ENCODE data around the gene CARNS1. TPM values are rescaled to one million over a fixed set of nuclear protein-coding genes. Genes with fewer than 3 reads are reported as not detected.

CARNS1 gene
- total RNA-seq, 1 experiment from 2014 or later = 1.3 TPM

DNA sequence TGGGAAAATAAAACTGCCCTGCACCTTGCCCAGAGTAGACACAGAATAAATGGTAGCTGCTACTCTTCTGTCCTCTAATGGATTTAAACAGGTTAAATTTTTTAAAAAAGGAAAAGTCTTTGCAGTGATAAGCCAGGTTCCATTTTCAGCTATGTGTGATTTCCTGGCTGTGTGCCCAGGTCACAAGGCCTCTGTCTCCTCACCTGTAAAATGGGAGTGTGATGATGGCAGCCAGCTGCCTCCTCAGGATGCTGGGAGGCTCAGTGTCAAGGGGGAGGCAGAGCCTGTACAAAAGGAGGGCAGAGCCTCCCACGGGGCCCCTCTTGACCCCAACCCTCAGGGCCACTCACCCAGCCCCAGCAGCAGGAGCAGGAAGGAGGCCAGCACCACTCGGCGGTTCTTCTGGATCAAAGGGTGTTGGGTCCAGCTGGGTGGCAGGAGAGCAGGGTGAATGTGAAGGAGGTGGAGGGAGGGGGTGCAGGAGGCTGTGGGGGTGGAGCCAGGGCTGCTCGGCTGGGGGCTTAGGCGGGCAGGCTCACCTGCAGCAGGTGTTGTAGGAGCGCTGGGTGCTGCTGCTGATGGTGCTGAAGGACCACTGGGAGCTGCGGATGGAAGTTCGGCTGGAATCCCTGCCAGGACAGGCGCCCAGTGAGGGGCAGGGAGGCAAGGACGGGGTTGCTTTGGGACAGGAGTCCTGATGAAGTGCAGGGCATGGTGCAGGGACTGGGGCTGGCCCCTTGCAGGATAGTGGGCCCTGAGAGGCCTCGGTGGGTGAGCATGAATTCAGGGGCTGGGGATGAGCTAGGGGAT is 51.7 kb downstream of the CARNS1 start:
- ChIA-PET POLR2A (interaction anchor here (0.5 to 1.7 kb wide), 4 partner anchors 24 to 165 kb away, joined by 3 to 8 read pairs (median 4); partner anchors contain the start of genes CORO1B and PPP1CA), CTCF (interaction anchor here (0.6 to 2.8 kb wide), 8 partner anchors 31 to 183 kb away, joined by 3 to 28 read pairs (median 5); partner anchors contain the start of genes PITPNM1 and PPP1CA)
- DNase-seq (ENCODE audit: low spot score) (no peak), ATAC-seq (no peak)
- peaks cover 23% of the 10 kb centered on the region for H3K4me1 Mint-ChIP-seq
- peak overlapping the region; percentile 87 for H3K4me3 Mint-ChIP-seq
- no peak overlapping the region; the same call in 1 of the 2 replicates for H3K27ac Mint-ChIP-seq
- TF ChIP-seq, protein P1, sequence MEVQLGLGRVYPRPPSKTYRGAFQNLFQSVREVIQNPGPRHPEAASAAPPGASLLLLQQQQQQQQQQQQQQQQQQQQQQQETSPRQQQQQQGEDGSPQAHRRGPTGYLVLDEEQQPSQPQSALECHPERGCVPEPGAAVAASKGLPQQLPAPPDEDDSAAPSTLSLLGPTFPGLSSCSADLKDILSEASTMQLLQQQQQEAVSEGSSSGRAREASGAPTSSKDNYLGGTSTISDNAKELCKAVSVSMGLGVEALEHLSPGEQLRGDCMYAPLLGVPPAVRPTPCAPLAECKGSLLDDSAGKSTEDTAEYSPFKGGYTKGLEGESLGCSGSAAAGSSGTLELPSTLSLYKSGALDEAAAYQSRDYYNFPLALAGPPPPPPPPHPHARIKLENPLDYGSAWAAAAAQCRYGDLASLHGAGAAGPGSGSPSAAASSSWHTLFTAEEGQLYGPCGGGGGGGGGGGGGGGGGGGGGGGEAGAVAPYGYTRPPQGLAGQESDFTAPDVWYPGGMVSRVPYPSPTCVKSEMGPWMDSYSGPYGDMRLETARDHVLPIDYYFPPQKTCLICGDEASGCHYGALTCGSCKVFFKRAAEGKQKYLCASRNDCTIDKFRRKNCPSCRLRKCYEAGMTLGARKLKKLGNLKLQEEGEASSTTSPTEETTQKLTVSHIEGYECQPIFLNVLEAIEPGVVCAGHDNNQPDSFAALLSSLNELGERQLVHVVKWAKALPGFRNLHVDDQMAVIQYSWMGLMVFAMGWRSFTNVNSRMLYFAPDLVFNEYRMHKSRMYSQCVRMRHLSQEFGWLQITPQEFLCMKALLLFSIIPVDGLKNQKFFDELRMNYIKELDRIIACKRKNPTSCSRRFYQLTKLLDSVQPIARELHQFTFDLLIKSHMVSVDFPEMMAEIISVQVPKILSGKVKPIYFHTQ (CRISPR knock-in tag; IDR thresholded peaks at IDR 0.05) = no peak
- TF ChIP-seq, protein P2, sequence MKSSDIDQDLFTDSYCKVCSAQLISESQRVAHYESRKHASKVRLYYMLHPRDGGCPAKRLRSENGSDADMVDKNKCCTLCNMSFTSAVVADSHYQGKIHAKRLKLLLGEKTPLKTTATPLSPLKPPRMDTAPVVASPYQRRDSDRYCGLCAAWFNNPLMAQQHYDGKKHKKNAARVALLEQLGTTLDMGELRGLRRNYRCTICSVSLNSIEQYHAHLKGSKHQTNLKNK (CRISPR knock-in tag; IDR thresholded peaks at IDR 0.05) = 0 out of 2 replicates have a peak, but pooled peaks have one; percentile 4
- H3K36me3 Mint-ChIP-seq = no peaks in the 10 kb centered on the region
- peaks cover 11% of the 10 kb centered on the region for H3K27me3 Mint-ChIP-seq (ENCODE audit: low read depth)
- H3K9me3 Mint-ChIP-seq = no peaks in the 10 kb centered on the region

DNA sequence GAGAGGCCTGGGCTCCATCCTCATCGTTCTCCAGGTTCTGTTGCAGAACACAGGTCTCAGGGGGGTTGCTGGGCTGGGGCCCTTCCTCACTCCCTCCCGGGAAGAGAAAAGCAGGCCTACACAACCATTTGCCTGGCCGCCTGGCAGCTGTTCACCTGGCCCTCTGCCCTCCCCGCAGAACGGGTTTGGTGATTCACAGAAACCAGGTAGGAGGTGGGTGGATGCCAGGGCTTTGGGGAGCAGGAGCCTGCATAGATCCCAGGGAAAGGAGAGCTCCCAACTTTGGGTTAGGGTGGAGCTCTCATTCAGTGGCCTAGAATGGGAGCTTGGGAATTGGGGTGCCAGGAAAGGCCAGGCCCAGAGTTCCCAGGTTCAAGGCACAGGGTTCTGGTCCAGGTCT is 52.6 kb downstream of the CARNS1 start:
- CTCF ChIA-PET = interaction anchor here (0.6 to 2.8 kb wide), 16 partner anchors 7 to 146 kb away, joined by 3 to 28 read pairs (median 4); partner anchors contain the start of genes CLCF1, PITPNM1, POLD4 and PPP1CA
- POLR2A ChIA-PET = interaction anchor here (0.8 to 1.7 kb wide), 9 partner anchors 9 to 163 kb away, joined by 3 to 8 read pairs (median 3); partner anchors contain the start of genes AIP, CORO1B, PPP1CA and RPS6KB2
- peak overlapping the region; percentile 87 for H3K4me3 Mint-ChIP-seq
- H3K36me3 Mint-ChIP-seq = no peaks in the 10 kb centered on the region
- TF ChIP-seq, protein P3, sequence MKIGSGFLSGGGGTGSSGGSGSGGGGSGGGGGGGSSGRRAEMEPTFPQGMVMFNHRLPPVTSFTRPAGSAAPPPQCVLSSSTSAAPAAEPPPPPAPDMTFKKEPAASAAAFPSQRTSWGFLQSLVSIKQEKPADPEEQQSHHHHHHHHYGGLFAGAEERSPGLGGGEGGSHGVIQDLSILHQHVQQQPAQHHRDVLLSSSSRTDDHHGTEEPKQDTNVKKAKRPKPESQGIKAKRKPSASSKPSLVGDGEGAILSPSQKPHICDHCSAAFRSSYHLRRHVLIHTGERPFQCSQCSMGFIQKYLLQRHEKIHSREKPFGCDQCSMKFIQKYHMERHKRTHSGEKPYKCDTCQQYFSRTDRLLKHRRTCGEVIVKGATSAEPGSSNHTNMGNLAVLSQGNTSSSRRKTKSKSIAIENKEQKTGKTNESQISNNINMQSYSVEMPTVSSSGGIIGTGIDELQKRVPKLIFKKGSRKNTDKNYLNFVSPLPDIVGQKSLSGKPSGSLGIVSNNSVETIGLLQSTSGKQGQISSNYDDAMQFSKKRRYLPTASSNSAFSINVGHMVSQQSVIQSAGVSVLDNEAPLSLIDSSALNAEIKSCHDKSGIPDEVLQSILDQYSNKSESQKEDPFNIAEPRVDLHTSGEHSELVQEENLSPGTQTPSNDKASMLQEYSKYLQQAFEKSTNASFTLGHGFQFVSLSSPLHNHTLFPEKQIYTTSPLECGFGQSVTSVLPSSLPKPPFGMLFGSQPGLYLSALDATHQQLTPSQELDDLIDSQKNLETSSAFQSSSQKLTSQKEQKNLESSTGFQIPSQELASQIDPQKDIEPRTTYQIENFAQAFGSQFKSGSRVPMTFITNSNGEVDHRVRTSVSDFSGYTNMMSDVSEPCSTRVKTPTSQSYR (CRISPR knock-in tag; IDR thresholded peaks at IDR 0.05) = no peak
- no peak for TF ChIP-seq ZNF396 (CRISPR knock-in tag; IDR thresholded peaks at IDR 0.05; ENCODE audit: borderline replicate concordance)
- TF ChIP-seq, protein P4, sequence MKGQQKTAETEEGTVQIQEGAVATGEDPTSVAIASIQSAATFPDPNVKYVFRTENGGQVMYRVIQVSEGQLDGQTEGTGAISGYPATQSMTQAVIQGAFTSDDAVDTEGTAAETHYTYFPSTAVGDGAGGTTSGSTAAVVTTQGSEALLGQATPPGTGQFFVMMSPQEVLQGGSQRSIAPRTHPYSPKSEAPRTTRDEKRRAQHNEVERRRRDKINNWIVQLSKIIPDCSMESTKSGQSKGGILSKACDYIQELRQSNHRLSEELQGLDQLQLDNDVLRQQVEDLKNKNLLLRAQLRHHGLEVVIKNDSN (CRISPR knock-in tag; IDR thresholded peaks at IDR 0.05) = no peak
- TF ChIP-seq FOXJ3 (CRISPR knock-in tag; IDR thresholded peaks at IDR 0.05; ENCODE audit: borderline replicate concordance) = no peak
- TF ChIP-seq NR2C2 (CRISPR knock-in tag; IDR thresholded peaks at IDR 0.05) = no peak
- no peak for TF ChIP-seq TCF7 (CRISPR knock-in tag; IDR thresholded peaks at IDR 0.05; ENCODE audit: low read depth)
- TF ChIP-seq, protein P2 (CRISPR knock-in tag; IDR thresholded peaks at IDR 0.05) = no peak
- TF ChIP-seq, protein P5, sequence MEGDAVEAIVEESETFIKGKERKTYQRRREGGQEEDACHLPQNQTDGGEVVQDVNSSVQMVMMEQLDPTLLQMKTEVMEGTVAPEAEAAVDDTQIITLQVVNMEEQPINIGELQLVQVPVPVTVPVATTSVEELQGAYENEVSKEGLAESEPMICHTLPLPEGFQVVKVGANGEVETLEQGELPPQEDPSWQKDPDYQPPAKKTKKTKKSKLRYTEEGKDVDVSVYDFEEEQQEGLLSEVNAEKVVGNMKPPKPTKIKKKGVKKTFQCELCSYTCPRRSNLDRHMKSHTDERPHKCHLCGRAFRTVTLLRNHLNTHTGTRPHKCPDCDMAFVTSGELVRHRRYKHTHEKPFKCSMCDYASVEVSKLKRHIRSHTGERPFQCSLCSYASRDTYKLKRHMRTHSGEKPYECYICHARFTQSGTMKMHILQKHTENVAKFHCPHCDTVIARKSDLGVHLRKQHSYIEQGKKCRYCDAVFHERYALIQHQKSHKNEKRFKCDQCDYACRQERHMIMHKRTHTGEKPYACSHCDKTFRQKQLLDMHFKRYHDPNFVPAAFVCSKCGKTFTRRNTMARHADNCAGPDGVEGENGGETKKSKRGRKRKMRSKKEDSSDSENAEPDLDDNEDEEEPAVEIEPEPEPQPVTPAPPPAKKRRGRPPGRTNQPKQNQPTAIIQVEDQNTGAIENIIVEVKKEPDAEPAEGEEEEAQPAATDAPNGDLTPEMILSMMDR (IDR thresholded peaks at IDR 0.05) = no peak
- TF ChIP-seq, protein P6, sequence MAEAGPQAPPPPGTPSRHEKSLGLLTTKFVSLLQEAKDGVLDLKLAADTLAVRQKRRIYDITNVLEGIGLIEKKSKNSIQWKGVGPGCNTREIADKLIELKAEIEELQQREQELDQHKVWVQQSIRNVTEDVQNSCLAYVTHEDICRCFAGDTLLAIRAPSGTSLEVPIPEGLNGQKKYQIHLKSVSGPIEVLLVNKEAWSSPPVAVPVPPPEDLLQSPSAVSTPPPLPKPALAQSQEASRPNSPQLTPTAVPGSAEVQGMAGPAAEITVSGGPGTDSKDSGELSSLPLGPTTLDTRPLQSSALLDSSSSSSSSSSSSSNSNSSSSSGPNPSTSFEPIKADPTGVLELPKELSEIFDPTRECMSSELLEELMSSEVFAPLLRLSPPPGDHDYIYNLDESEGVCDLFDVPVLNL (CRISPR knock-in tag; IDR thresholded peaks at IDR 0.05; ENCODE audit: borderline replicate concordance, low read depth) = no peak
- no peak for TF ChIP-seq ETV6 (CRISPR knock-in tag; IDR thresholded peaks at IDR 0.05)
- no peak for TF ChIP-seq ZNF232 (CRISPR knock-in tag; IDR thresholded peaks at IDR 0.05)
- H3K27ac Mint-ChIP-seq = 0 out of 2 replicates have a peak overlapping the region, but pooled peaks have one; percentile 42
- DNase-seq (ENCODE audit: low spot score) = no peak
- ATAC-seq = no peak
- H3K27me3 Mint-ChIP-seq (ENCODE audit: low read depth) = peaks cover 12% of the 10 kb centered on the region
- no peaks in the 10 kb centered on the region for H3K9me3 Mint-ChIP-seq
- peaks cover 23% of the 10 kb centered on the region for H3K4me1 Mint-ChIP-seq

Data from WTC11 (cell line).